Trophoblast cell (in vitro differentiated cells and primary cell): ENCODE results near the gene CCDC12.

Experiments used
- DNase-seq, 2 donors: peaks; one replicate each; pipeline ENCODE4 v3.0.0-alpha.2; 2016
- H2AFZ ChIP-seq: 2 replicates; pipeline ENCODE4 v1.6.1; 2013; ENCODE audit warnings: low read length, moderate library complexity, mild to moderate bottlenecking; ENCODE audit not compliant: insufficient read depth, poor library complexity
- H2AK5ac ChIP-seq: 2 replicates; pipeline ENCODE4 v1.6.1; 2013; ENCODE audit warnings: mild to moderate bottlenecking, low read length
- H2BK120ac ChIP-seq: 2 replicates; pipeline ENCODE4 v1.6.1; 2013; ENCODE audit warnings: low read length, mild to moderate bottlenecking, moderate library complexity; ENCODE audit not compliant: insufficient read depth, poor library complexity
- H2BK12ac ChIP-seq: 2 replicates; pipeline ENCODE4 v1.6.1; 2013; ENCODE audit warnings: mild to moderate bottlenecking, low read length, moderate library complexity
- H2BK5ac ChIP-seq: 2 replicates; pipeline ENCODE4 v1.6.1; 2013; ENCODE audit warnings: low read length, low read depth, moderate library complexity, mild to moderate bottlenecking; ENCODE audit not compliant: poor library complexity
- H3K14ac ChIP-seq: 2 replicates; pipeline ENCODE4 v1.6.1; 2013; ENCODE audit warnings: mild to moderate bottlenecking, low read length
- H3K18ac ChIP-seq: 2 replicates; pipeline ENCODE4 v1.6.1; 2013; ENCODE audit warnings: mild to moderate bottlenecking, low read length
- H3K23ac ChIP-seq: 2 replicates; pipeline ENCODE4 v1.6.1; 2013; ENCODE audit warnings: low read length
- H3K27ac ChIP-seq: 2 replicates; pipeline ENCODE4 v1.5.1; 2013; ENCODE audit warnings: low read depth, mild to moderate bottlenecking, inconsistent platforms, low read length, moderate library complexity
- H3K27me3 ChIP-seq: 2 replicates; pipeline ENCODE4 v1.6.1; 2013; ENCODE audit warnings: inconsistent platforms, mild to moderate bottlenecking, low read length, moderate library complexity; ENCODE audit not compliant: insufficient read depth
- H3K36me3 ChIP-seq, 2 experiments: 1 replicate in 1 of 2; 2 replicates in 1 of 2; pipeline ENCODE4 v1.6.1; 2013; ENCODE audit warnings: low read length in 2 of 2, mild to moderate bottlenecking in 2 of 2, moderate library complexity in 1 of 2; ENCODE audit not compliant: insufficient read depth in 2 of 2, control insufficient read depth in 1 of 2
- H3K4ac ChIP-seq: 2 replicates; pipeline ENCODE4 v1.6.1; 2013; ENCODE audit warnings: low read depth, mild to moderate bottlenecking, low read length, moderate library complexity
- H3K4me1 ChIP-seq, 2 experiments: 1 replicate in 1 of 2; 2 replicates in 1 of 2; pipeline ENCODE4 v1.6.1; 2013; ENCODE audit warnings: low read length in 2 of 2, mild to moderate bottlenecking in 2 of 2, moderate library complexity in 1 of 2; ENCODE audit not compliant: insufficient read depth in 2 of 2, control insufficient read depth in 1 of 2
- H3K4me2 ChIP-seq: 2 replicates; pipeline ENCODE4 v1.6.1; 2013; ENCODE audit warnings: inconsistent platforms, mild to moderate bottlenecking, low read length, moderate library complexity
- H3K4me3 ChIP-seq: 2 replicates; pipeline ENCODE4 v1.5.1; 2013; ENCODE audit warnings: mild to moderate bottlenecking, low read depth, low read length, inconsistent platforms
- H3K79me1 ChIP-seq: one replicate; pipeline ENCODE4 v1.6.1; 2013; ENCODE audit warnings: low read length
- H3K79me2 ChIP-seq: 2 replicates; pipeline ENCODE4 v1.6.1; 2013; ENCODE audit warnings: low read length, mild to moderate bottlenecking; ENCODE audit not compliant: control insufficient read depth, insufficient read depth, poor library complexity
- H3K9ac ChIP-seq: 2 replicates; pipeline ENCODE4 v1.6.1; 2013; ENCODE audit warnings: mild to moderate bottlenecking, low read length
- H3K9me3 ChIP-seq: 2 replicates; pipeline ENCODE4 v1.6.1; 2013; ENCODE audit warnings: low read depth, mild to moderate bottlenecking, control low read depth, inconsistent platforms, low read length; ENCODE audit not compliant: insufficient read depth
- H4K12ac ChIP-seq: 2 replicates; pipeline ENCODE4 v1.6.1; 2013; ENCODE audit warnings: low read depth, mild to moderate bottlenecking, low read length, moderate library complexity
- H4K8ac ChIP-seq: 2 replicates; pipeline ENCODE4 v1.6.1; 2013; ENCODE audit warnings: low read depth, mild to moderate bottlenecking, low read length, moderate library complexity
- H4K91ac ChIP-seq: one replicate; pipeline ENCODE4 v1.6.1; 2013; ENCODE audit warnings: low read depth, mild to moderate bottlenecking, low read length, moderate library complexity
- WGBS: extraction: QIAGEN DNeasy Blood & Tissue Kit; methylation state at CpG from one replicate; pipeline ENCODE4 v1.1.7; 2013; ENCODE audit warnings: missing lambda C conversion rate; ENCODE audit not compliant: insufficient read length, insufficient coverage; ENCODE audit errors: extremely low coverage; 5-methylcytosine and 5-hydroxymethylcytosine counted together

CCDC12 gene

GRCh38 chr3:46923559-46924350 lies 52.8 kb downstream of the CCDC12 start:
- H3K4me2 ChIP-seq: no peak overlapping the region
- no peak overlapping the region for H2BK120ac ChIP-seq
- H3K4me1 ChIP-seq: no peaks in the 10 kb centered on the region
- H3K36me3 ChIP-seq: peaks cover 62 to 67% of the 10 kb centered on the region in 2 experiments
- no peak overlapping the region for H3K14ac ChIP-seq
- no peak overlapping the region for H2BK12ac ChIP-seq
- peak in 1 of 2 donors; percentile 64 for DNase-seq
- H3K27ac ChIP-seq: no peak overlapping the region
- H3K23ac ChIP-seq: no peak overlapping the region
- no peak overlapping the region for H2BK5ac ChIP-seq
- H3K79me1 ChIP-seq: no peaks in the 10 kb centered on the region
- H4K8ac ChIP-seq: no peak overlapping the region
- H3K4ac ChIP-seq: no peak overlapping the region
- WGBS: no CpG with 5 or more reads among the region's 11 CpGs
- H3K9me3 ChIP-seq: no peaks in the 10 kb centered on the region
- no peak overlapping the region for H2AK5ac ChIP-seq
- H4K91ac ChIP-seq: no peak overlapping the region
- no peak overlapping the region for H3K9ac ChIP-seq
- H3K79me2 ChIP-seq: no peaks in the 10 kb centered on the region
- no peak overlapping the region for H4K12ac ChIP-seq
- H3K18ac ChIP-seq: no peak overlapping the region
- H3K4me3 ChIP-seq: no peak overlapping the region
- H2AFZ ChIP-seq: no peak overlapping the region
- H3K27me3 ChIP-seq: no peaks in the 10 kb centered on the region

- Histone ChIP-seq H3K9me3 (peaks cover 2% of the 10 kb centered on the region), H3K4ac (no peak overlapping the region), H3K18ac (no peak overlapping the region), H3K14ac (no peak overlapping the region), H3K79me1 (no peaks in the 10 kb centered on the region), H2AFZ (no peak overlapping the region), H2AK5ac (no peak overlapping the region), H3K9ac (no peak overlapping the region), H4K8ac (no peak overlapping the region), H3K23ac (no peak overlapping the region), H3K36me3 (peaks cover 65 to 69% of the 10 kb centered on the region in 2 experiments), H3K4me1 (no peaks in the 10 kb centered on the region), H2BK120ac (no peak overlapping the region), H3K27me3 (no peaks in the 10 kb centered on the region), H3K4me3 (no peak overlapping the region), H4K12ac (no peak overlapping the region), H4K91ac (no peak overlapping the region), H2BK12ac (no peak overlapping the region), H3K4me2 (no peak overlapping the region), H3K27ac (no peak overlapping the region), H3K79me2 (no peaks in the 10 kb centered on the region), H2BK5ac (no peak overlapping the region)
- DNase-seq: no peak
- 100% methylated on average over 2 of the region's 16 CpGs for WGBS
These were observed 53.5 kb downstream of the CCDC12 start for GRCh38 chr3:46922871-46923558.

- H3K23ac ChIP-seq: no peak overlapping the region
- no peak overlapping the region for H2BK120ac ChIP-seq
- H3K4me1 ChIP-seq: no peaks in the 10 kb centered on the region
- whole genome bisulfite sequencing: no CpG with 5 or more reads among the region's 4 CpGs
- H3K4me3 ChIP-seq: no peak overlapping the region
- no peak overlapping the region for H4K12ac ChIP-seq
- peaks cover 2% of the 10 kb centered on the region for H3K9me3 ChIP-seq
- no peak overlapping the region for H3K4me2 ChIP-seq
- H4K91ac ChIP-seq: no peak overlapping the region
- no peak overlapping the region for H3K14ac ChIP-seq
- H3K36me3 ChIP-seq: peaks cover 65 to 66% of the 10 kb centered on the region in 2 experiments
- no peak overlapping the region for H3K27ac ChIP-seq
- H3K9ac ChIP-seq: no peak overlapping the region
- no peak for DNase-seq
- H3K79me2 ChIP-seq: no peaks in the 10 kb centered on the region
- no peak overlapping the region for H2BK12ac ChIP-seq
- no peaks in the 10 kb centered on the region for H3K27me3 ChIP-seq
- H2AFZ ChIP-seq: no peak overlapping the region
- no peak overlapping the region for H2AK5ac ChIP-seq
- H3K79me1 ChIP-seq: no peaks in the 10 kb centered on the region
- no peak overlapping the region for H2BK5ac ChIP-seq
- H3K4ac ChIP-seq: no peak overlapping the region
- no peak overlapping the region for H3K18ac ChIP-seq
- H4K8ac ChIP-seq: no peak overlapping the region
These were observed 54.1 kb downstream of the CCDC12 start for GRCh38 chr3:46922426-46922825.

- Histone ChIP-seq H3K18ac (no peak overlapping the region), H2AFZ (no peak overlapping the region), H2BK12ac (no peak overlapping the region), H3K27ac (no peak overlapping the region), H3K23ac (no peak overlapping the region), H4K8ac (no peak overlapping the region), H3K14ac (no peak overlapping the region), H2BK120ac (no peak overlapping the region), H2AK5ac (no peak overlapping the region), H3K4me1 (no peaks in the 10 kb centered on the region), H3K79me2 (no peaks in the 10 kb centered on the region), H4K12ac (no peak overlapping the region), H4K91ac (no peak overlapping the region), H3K9me3 (peaks cover 4% of the 10 kb centered on the region), H3K4me2 (no peak overlapping the region), H3K4me3 (no peak overlapping the region), H2BK5ac (no peak overlapping the region), H3K36me3 (peaks cover 67 to 68% of the 10 kb centered on the region in 2 experiments), H3K79me1 (no peaks in the 10 kb centered on the region), H3K27me3 (no peaks in the 10 kb centered on the region), H3K9ac (no peak overlapping the region), H3K4ac (no peak overlapping the region)
- no peak for DNase-seq
- WGBS: no CpG with 5 or more reads among the region's 7 CpGs
These were observed 54.7 kb downstream of the CCDC12 start for GRCh38 chr3:46921871-46922271.
